Caco-2 (cell line): ENCODE results near the gene NLGN1. TPM values are rescaled to one million over a fixed set of nuclear protein-coding genes. Genes with fewer than 3 reads are reported as not detected.

Experiments used
- BruUV-seq: library from RNA; stranded (reverse); fragments of 400-500 nt; replicated peaks from 2 replicates; lab custom pipeline; 2021; lab: Mats Ljungman, UMichigan
- CTCF ChIA-PET: fragments of 300-600 bp; sonication (Branson Sonifier 250); formaldehyde crosslinking; loops from one replicate; lab custom pipeline; 2022; ENCODE audit warnings: antibody characterized with exemption; lab: Charles Lee
- POLR2A ChIA-PET: fragments of 300-600 bp; sonication (Branson Sonifier 250); formaldehyde crosslinking; loops from one replicate; lab custom pipeline; 2022; ENCODE audit warnings: antibody characterized with exemption; lab: Charles Lee
- DNase-seq, 2 experiments: peaks; one replicate each; pipeline versions ENCODE4 v3.0.0 to v3.0.0-alpha.2; 2020 to 2022
- H3K27me3 ChIP-seq: replicated peaks from 2 replicates; pipeline ENCODE4 v1.6.0; 2011; ENCODE audit warnings: low read length; ENCODE audit not compliant: control insufficient read depth, insufficient read depth
- H3K36me3 ChIP-seq: 2 replicates; pipeline ENCODE4 v1.5.1; 2011; ENCODE audit warnings: low read length; ENCODE audit not compliant: control insufficient read depth, insufficient read depth
- H3K4me1 ChIP-seq: fragments of 250-450 bp; sonication (Bioruptor Pico); 2 replicates; pipeline ENCODE4 v1.5.1; 2020; ENCODE audit warnings: mild to moderate bottlenecking
- H3K4me3 ChIP-seq: 2 replicates; pipeline ENCODE4 v1.5.1; 2011; ENCODE audit warnings: low read depth, mild to moderate bottlenecking, control low read depth, low read length
- H3K9me3 ChIP-seq: fragments of 250-450 bp; sonication (Bioruptor Pico); 2 replicates; pipeline ENCODE4 v1.5.1; 2020; ENCODE audit warnings: mild to moderate bottlenecking, moderate library complexity
- H3K27ac Mint-ChIP-seq: one replicate; pipeline ENCODE4 v1.8.0; 2022; ENCODE audit warnings: mixed read lengths; ENCODE audit not compliant: unreplicated experiment
- H3K27me3 Mint-ChIP-seq: one replicate; pipeline ENCODE4 v1.8.0; 2022; ENCODE audit warnings: mixed read lengths; ENCODE audit not compliant: insufficient read depth, unreplicated experiment
- H3K36me3 Mint-ChIP-seq: one replicate; pipeline ENCODE4 v1.8.0; 2022; ENCODE audit warnings: mild to moderate bottlenecking, mixed read lengths; ENCODE audit not compliant: insufficient read depth, unreplicated experiment
- H3K4me1 Mint-ChIP-seq: one replicate; pipeline ENCODE4 v1.8.0; 2022; ENCODE audit warnings: low read depth, mixed read lengths; ENCODE audit not compliant: unreplicated experiment
- H3K4me3 Mint-ChIP-seq: one replicate; pipeline ENCODE4 v1.8.0; 2022; ENCODE audit warnings: mild to moderate bottlenecking, moderate library complexity, mixed read lengths; ENCODE audit not compliant: unreplicated experiment
- H3K9me3 Mint-ChIP-seq: one replicate; pipeline ENCODE4 v1.8.0; 2022; ENCODE audit warnings: mixed read lengths; ENCODE audit not compliant: unreplicated experiment
- intact Hi-C: fragments of 100-400 bp; cut with micrococcal nuclease; formaldehyde crosslinking; loops from one replicate; pipeline ENCODE4 v1.10.0; 2022; ENCODE audit not compliant: unreplicated experiment
- total RNA-seq: library from RNA; stranded (reverse); gene quantifications from 2 replicates; pipeline ENCODE4 v1.2.3, GENCODE V29; 2022
- TF ChIP-seq, protein P1 (sequence below), 2 experiments: fragments of 200-600 bp in 1 of 2; IDR thresholded peaks; 1 replicate in 1 of 2; 2 replicates in 1 of 2; pipeline versions ENCODE4 v1.5.1 to v1.8.0; 2011 to 2022; ENCODE audit warnings: antibody characterized with exemption in 1 of 2, control low read depth in 1 of 2, inconsistent platforms in 1 of 2, low read depth in 1 of 2, low read length in 1 of 2, mild to moderate bottlenecking in 1 of 2, moderate library complexity in 1 of 2; ENCODE audit not compliant: insufficient read depth in 1 of 2, severe bottlenecking in 1 of 2, unreplicated experiment in 1 of 2

The NLGN1 gene
- total RNA-seq, 1 experiment from 2014 or later: not detected

DNA sequence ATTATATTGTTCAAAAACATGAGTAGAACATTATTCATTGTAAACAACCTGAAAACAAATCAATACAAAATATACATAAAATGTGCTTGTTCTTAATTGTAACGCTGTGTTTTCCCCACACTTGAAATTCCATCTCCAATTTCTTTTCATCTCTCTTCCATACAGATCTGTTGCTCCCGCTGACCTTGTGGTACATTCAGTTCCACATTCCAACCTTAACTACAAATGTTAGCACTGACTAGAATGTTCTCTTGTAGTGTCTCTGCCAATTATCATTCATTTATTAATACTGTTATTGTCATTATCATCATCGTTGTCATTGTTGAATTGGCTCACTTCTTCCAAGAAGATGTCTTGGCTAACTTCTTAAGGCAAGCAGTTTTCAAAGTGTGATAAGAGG, 65.7 kb downstream of the NLGN1 start:
- Histone ChIP-seq H3K27me3 (no peaks in the 10 kb centered on the region), H3K4me3 (no peak overlapping the region), H3K4me1 (no peaks in the 10 kb centered on the region), H3K36me3 (no peaks in the 10 kb centered on the region), H3K9me3 (no peaks in the 10 kb centered on the region)
- intact Hi-C loops: no loop called here
- Mint-ChIP-seq H3K27ac (no peak overlapping the region), H3K4me1 (no peaks in the 10 kb centered on the region), H3K36me3 (no peaks in the 10 kb centered on the region), H3K9me3 (no peaks in the 10 kb centered on the region), H3K4me3 (no peak overlapping the region), H3K27me3 (peaks cover 6% of the 10 kb centered on the region)
- TF ChIP-seq, protein P1, sequence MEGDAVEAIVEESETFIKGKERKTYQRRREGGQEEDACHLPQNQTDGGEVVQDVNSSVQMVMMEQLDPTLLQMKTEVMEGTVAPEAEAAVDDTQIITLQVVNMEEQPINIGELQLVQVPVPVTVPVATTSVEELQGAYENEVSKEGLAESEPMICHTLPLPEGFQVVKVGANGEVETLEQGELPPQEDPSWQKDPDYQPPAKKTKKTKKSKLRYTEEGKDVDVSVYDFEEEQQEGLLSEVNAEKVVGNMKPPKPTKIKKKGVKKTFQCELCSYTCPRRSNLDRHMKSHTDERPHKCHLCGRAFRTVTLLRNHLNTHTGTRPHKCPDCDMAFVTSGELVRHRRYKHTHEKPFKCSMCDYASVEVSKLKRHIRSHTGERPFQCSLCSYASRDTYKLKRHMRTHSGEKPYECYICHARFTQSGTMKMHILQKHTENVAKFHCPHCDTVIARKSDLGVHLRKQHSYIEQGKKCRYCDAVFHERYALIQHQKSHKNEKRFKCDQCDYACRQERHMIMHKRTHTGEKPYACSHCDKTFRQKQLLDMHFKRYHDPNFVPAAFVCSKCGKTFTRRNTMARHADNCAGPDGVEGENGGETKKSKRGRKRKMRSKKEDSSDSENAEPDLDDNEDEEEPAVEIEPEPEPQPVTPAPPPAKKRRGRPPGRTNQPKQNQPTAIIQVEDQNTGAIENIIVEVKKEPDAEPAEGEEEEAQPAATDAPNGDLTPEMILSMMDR (IDR thresholded peaks at IDR 0.05; ENCODE audit: insufficient read depth in 1 of 2, low read depth in 1 of 2, low read length in 1 of 2, severe bottlenecking in 1 of 2, unreplicated experiment in 1 of 2): no peak
- no TSS peak for BruUV-seq
- no peak for DNase-seq
- POLR2A ChIA-PET: no interaction called here
- CTCF ChIA-PET: no interaction called here

DNA sequence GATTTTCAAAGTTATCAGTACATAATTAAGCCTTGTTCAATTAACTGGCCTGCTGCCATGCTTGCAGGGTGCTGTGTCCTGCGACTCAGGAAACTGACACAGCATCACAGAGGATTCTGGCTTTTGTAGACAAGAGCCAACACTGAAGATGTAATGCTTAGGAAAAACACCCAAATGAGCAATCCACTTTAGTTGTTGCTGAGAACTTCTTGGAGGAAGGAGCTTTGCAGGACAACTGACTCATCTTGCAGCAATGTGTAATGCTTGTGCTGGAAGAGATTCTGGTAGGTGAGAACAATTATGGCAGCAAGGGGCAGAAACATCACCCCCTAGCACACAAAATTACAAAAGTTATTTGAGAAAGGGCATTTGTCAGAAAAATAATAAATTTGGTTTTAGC, 67.6 kb downstream of the NLGN1 start:
- CTCF ChIA-PET: no interaction called here
- BruUV-seq: no TSS peak

DNA sequence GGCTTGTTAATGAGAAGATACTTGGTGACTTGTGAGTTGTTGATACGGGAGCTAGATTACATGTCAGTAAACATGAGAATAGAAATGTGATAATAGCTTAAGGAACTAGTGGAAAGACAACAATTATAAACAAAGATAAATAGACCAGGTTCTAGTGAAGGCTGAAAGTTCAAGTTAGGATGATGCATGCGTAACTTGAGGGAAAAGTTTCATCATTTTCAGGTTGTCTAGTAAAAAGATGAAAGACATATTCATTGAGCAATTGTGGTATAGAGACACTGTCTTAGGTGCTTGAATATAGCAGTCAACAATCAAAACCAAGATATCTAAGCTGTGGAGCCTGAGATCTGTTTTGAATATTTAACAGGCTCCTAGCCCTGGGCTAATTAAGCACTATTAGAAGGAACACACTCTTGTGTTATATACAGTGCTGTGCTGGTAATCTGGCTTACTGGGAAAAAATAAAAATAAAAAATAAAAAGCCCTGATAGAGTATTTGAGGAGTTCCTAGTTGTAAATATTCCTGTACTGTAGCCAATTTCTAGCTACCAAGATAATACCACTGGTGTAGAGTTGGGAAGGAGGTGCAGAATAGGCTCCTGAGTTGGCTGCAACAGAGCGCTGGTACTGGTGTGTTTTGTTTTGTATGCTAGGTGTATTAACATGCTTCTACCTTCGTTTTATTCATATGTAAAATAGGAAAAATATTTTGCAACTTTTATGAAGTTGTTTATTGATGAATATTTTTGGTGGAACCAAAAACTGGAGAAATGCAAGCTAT, 68.5 kb downstream of the NLGN1 start:
- Mint-ChIP-seq H3K27ac (no peak overlapping the region), H3K4me1 (no peaks in the 10 kb centered on the region), H3K36me3 (no peaks in the 10 kb centered on the region), H3K4me3 (no peak overlapping the region), H3K27me3 (peaks cover 6% of the 10 kb centered on the region), H3K9me3 (no peaks in the 10 kb centered on the region)
- no peak for DNase-seq
- ChIA-PET POLR2A (no interaction called here), CTCF (no interaction called here)
- Histone ChIP-seq H3K4me3 (no peak overlapping the region), H3K36me3 (no peaks in the 10 kb centered on the region), H3K27me3 (no peaks in the 10 kb centered on the region), H3K9me3 (no peaks in the 10 kb centered on the region), H3K4me1 (no peaks in the 10 kb centered on the region)
- TF ChIP-seq, protein P1 (IDR thresholded peaks at IDR 0.05; ENCODE audit: insufficient read depth in 1 of 2, low read depth in 1 of 2, low read length in 1 of 2, severe bottlenecking in 1 of 2, unreplicated experiment in 1 of 2): no peak
- intact Hi-C loops: no loop called here
- no TSS peak for BruUV-seq

More for the DNA sequence above, 67.6 kb downstream of the NLGN1 start:
- Histone ChIP-seq H3K4me3 (no peak overlapping the region), H3K27me3 (no peaks in the 10 kb centered on the region), H3K4me1 (no peaks in the 10 kb centered on the region), H3K9me3 (no peaks in the 10 kb centered on the region), H3K36me3 (no peaks in the 10 kb centered on the region)
- POLR2A ChIA-PET: no interaction called here
- Mint-ChIP-seq H3K27ac (no peak overlapping the region), H3K27me3 (peaks cover 6% of the 10 kb centered on the region), H3K36me3 (no peaks in the 10 kb centered on the region), H3K4me3 (no peak overlapping the region), H3K4me1 (no peaks in the 10 kb centered on the region), H3K9me3 (no peaks in the 10 kb centered on the region)
- intact Hi-C loops: no loop called here
- DNase-seq: no peak
- TF ChIP-seq, protein P1 (IDR thresholded peaks at IDR 0.05; ENCODE audit: insufficient read depth in 1 of 2, low read depth in 1 of 2, low read length in 1 of 2, severe bottlenecking in 1 of 2, unreplicated experiment in 1 of 2): no peak
